Activated naive CD8-positive, alpha-beta T cell treated with anti-CD3 and anti-CD28 coated beads, Interleukin-2, amount 10 ng/mL, durations not matched to agents 7 days and 5 days (primary cell): ENCODE data around the gene PRKCB. TPM values are rescaled to one million over a fixed set of nuclear protein-coding genes. Genes with fewer than 3 reads are reported as not detected.
A peak's percentile ranks its signal among the peaks of the same experiment; 100 is the strongest.

Experiments used
- ATAC-seq: fragments of 150-1000 bp; cut with Tn5 transposase; one replicate; pipeline ENCODE4 v1.10.0; 2021; ENCODE audit warnings: low read depth, moderate library complexity
- POLR2A ChIA-PET: fragments of 350-600 bp; sonication (Branson Sonifier 250); formaldehyde crosslinking; loops from one replicate; lab custom pipeline; 2021; ENCODE audit warnings: antibody characterized with exemption; lab: Charles Lee
- DNase-seq: peaks from one replicate; pipeline ENCODE4 v3.0.0; 2021
- H3K27ac Mint-ChIP-seq: one replicate; pipeline ENCODE4 v1.8.0; 2022; ENCODE audit warnings: mild to moderate bottlenecking, mixed read lengths
- H3K27me3 Mint-ChIP-seq: one replicate; pipeline ENCODE4 v1.8.0; 2022; ENCODE audit warnings: mild to moderate bottlenecking, moderate library complexity, mixed read lengths
- H3K36me3 Mint-ChIP-seq: one replicate; pipeline ENCODE4 v1.8.0; 2021; ENCODE audit warnings: mild to moderate bottlenecking, mixed read lengths
- H3K4me1 Mint-ChIP-seq: one replicate; pipeline ENCODE4 v1.8.0; 2021; ENCODE audit warnings: mixed read lengths
- H3K4me3 Mint-ChIP-seq: one replicate; pipeline ENCODE4 v1.8.0; 2022; ENCODE audit warnings: mild to moderate bottlenecking, moderate library complexity, mixed read lengths
- H3K9me3 Mint-ChIP-seq: one replicate; pipeline ENCODE4 v1.8.0; 2021; ENCODE audit warnings: mixed read lengths
- total RNA-seq, 2 experiments: library from RNA; stranded (reverse); gene quantifications; one replicate each; pipeline ENCODE4 v1.2.3, GENCODE V29; 2021

PRKCB gene
- total RNA-seq, 2 experiments from 2014 or later, result 120 to 123 TPM

DNA sequence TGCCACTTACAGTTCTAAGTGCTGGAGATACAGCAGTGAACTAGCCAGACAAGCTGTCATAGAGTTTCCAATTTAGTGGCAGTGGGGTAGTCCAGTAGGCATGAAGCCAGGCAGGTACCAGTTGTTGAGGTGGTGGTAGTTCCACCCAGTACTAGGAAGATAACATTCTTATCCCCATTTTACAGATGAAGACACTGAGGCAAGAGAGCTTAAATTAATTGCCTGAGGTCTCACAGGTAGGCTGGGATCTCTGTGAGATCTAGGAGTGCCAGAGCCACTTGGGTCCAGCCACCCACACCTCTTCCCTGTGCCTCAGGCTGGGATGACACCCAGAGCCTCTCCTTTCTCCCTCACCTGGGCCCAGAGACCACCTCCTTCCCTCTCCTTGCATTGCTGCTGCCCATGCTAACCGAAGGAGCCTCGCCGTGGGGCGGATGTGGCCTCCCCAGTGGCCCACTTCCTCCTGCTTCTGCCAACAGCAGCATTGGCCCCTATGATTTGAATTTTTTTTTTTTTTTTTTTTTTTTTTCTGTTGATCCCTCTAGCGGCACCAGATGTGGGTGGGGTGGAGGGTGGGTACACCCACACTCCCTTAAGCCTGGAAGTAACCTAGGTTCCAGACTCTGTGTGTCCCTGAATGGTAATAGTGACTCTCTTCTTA lies 114.0 kb downstream of the PRKCB start:
- Mint-ChIP-seq H3K4me1 (peaks cover 68% of the 10 kb centered on the region), H3K27ac (peak overlapping the region; percentile 93), H3K9me3 (no peaks in the 10 kb centered on the region), H3K4me3 (peak overlapping the region; percentile 58), H3K27me3 (no peaks in the 10 kb centered on the region), H3K36me3 (peaks cover 7% of the 10 kb centered on the region)
- ATAC-seq, result peak; percentile 83
- POLR2A ChIA-PET, result interaction anchor here (0.7 to 1.9 kb wide), 5 partner anchors 60 to 218 kb away, joined by 3 to 8 read pairs (median 5); partner anchors contain the start of gene PRKCB
- DNase-seq, result peak; percentile 87

DNA sequence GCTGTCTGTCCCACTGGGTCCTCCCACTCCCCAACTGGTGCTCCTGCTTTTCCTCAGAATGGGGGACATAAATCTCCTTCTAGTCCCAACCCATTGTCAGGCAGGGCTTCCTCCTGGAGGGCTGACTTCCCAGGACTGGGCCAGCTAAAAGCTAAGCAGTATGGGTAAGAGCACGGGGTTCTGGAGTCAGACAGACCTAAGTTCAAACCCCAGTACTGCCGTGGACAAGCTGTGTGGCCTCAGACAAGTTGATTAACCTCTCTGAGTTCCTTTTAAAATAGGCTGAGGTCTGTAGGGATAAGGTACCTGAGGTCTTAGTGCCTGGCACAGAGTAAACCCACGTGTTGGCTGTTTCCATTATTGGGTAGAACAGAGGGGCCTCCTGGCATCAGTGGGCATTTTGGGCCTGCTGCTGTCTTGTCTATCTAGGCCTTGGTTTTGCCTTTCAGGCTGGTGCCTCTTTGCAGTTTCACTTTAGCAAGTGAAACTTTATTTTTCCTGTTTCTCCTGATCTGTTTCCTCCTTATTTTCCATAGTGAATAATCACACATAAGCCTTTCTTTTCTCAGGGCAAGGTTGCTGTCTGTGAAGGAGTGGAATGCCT lies 114.6 kb downstream of the PRKCB start:
- Mint-ChIP-seq H3K27me3 (no peaks in the 10 kb centered on the region), H3K36me3 (peaks cover 7% of the 10 kb centered on the region), H3K9me3 (no peaks in the 10 kb centered on the region), H3K27ac (peak overlapping the region; percentile 93), H3K4me3 (peak overlapping the region; percentile 58), H3K4me1 (peaks cover 63% of the 10 kb centered on the region)
- peak; percentile 1 for ATAC-seq
- POLR2A ChIA-PET, result interaction anchor here (0.5 to 1.9 kb wide), 6 partner anchors 60 to 218 kb away, joined by 3 to 8 read pairs (median 4); partner anchors contain the start of gene PRKCB
- DNase-seq, result no peak

DNA sequence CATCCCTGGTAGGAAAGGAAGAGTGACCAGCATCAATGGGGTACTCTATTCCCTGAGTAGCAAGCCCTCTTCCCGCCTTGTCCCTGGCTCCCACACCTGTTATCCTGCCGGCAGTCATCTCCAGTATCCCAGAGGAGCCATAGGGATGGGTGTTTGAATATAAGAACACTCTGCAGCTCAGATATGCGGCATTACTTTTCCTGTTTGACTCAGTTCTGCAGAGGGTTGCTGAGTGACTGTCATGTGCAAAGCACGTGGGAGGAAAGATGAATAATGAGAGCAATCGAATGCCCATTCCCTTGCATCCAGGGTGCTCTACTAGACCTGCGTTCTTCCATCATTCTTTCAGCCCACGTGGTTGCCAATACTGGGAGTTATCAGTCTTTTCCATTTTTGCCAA lies 115.1 kb downstream of the PRKCB start:
- Mint-ChIP-seq H3K4me3 (peak overlapping the region; percentile 58), H3K27ac (peak overlapping the region; percentile 93), H3K27me3 (no peaks in the 10 kb centered on the region), H3K9me3 (no peaks in the 10 kb centered on the region), H3K4me1 (peaks cover 61% of the 10 kb centered on the region), H3K36me3 (peaks cover 7% of the 10 kb centered on the region)
- POLR2A ChIA-PET, result interaction anchor here (0.5 kb wide), 1 partner anchor 84 kb away, joined by 3 read pairs; no protein-coding TSS in a partner anchor
- no peak for ATAC-seq
- DNase-seq, result no peak

DNA sequence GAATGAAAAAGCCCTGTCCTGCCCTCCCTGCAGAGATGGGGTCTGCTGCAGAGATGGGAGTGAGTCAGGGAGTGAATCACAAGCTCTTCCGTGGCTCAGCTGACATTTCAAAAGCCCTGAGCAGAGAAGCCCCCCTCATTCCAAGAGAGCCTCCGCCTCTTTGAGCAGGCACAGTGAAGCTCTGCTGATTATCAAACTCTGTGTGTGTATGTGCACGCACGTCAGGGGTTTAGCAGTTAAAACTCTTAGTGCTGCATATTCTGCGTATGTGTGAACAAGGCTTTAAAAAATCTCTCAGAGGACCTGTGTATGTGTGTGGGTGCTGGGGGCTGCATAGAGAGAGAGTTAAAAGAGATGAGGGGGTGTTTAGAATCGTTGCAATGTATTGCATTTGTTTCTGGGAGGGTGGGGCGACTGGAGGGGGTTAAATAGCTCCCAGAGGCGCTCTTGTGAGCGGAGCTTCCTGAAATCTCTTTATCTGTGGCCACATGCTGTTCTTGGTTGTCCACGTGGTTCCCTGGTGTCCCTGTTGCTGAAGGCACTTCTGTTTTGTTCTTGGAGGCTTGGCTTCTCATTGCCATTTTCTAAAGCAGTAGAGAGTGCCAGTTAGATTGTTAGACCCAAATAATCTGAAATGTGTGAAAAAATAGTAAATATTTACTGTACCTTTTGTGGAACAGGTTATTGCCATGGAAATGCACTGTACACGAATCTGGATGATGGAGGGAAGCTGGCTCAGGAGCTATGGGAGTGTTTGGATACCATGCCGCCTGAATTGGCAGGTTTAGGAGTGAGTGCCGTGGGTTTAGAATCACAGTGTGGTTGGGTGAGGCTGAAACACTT lies 116.6 kb downstream of the PRKCB start:
- ATAC-seq, result no peak
- Mint-ChIP-seq H3K36me3 (peaks cover 7% of the 10 kb centered on the region), H3K27ac (peak overlapping the region; percentile 93), H3K9me3 (no peaks in the 10 kb centered on the region), H3K27me3 (no peaks in the 10 kb centered on the region), H3K4me1 (peaks cover 61% of the 10 kb centered on the region), H3K4me3 (peak overlapping the region; percentile 59)
- DNase-seq, result no peak
- POLR2A ChIA-PET, result interaction anchor here (1.3 kb wide), 2 partner anchors 8 to 73 kb away, joined by 4 to 5 read pairs; no protein-coding TSS in a partner anchor

DNA sequence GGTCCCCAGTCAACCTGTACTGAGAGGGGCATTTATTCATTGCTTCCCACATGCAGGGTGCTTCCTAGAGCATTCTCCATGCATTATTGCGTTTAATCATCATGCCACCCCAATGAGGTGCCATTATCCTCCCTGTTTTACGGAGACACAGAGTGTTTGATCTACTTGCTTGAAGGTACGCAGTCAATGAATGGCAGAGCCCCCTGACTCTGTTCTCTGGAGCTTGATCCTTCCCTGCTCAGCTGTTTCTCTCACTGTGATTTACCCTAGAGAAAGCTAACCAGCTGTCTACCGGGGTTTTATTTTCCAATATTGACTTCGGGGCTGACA lies 117.2 kb downstream of the PRKCB start:
- ATAC-seq, result no peak

DNA sequence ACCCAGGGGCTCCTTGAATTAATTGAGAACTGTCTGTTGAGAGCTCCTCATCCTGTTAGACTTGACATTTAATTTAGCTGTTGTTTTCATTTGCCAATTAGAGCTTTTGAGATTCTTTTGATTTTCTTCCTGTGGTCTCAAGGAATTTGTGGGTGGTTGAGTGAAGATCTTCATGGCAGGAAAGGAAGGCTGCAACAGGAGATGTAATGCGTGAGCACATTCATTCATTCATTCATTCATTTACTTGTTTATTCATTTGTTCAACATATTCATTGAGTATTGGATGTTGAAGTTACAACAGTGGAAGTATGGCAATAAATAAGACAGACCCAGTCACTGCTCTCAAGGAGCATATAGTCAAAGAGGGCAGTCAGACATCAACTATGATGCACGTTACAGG lies 117.7 kb downstream of the PRKCB start:
- DNase-seq, result no peak
- peaks cover 56% of the 10 kb centered on the region for H3K4me1 Mint-ChIP-seq
- no peaks in the 10 kb centered on the region for H3K27me3 Mint-ChIP-seq
- no peak for ATAC-seq
- no peak overlapping the region for H3K27ac Mint-ChIP-seq
- H3K36me3 Mint-ChIP-seq, result peaks cover 7% of the 10 kb centered on the region
- H3K4me3 Mint-ChIP-seq, result no peak overlapping the region
- no peaks in the 10 kb centered on the region for H3K9me3 Mint-ChIP-seq
- POLR2A ChIA-PET, result no interaction called here

More for the DNA sequence above, 117.2 kb downstream of the PRKCB start:
- POLR2A ChIA-PET, result interaction anchor here (1.3 kb wide), 2 partner anchors 8 to 74 kb away, joined by 4 to 5 read pairs; no protein-coding TSS in a partner anchor
- no peaks in the 10 kb centered on the region for H3K9me3 Mint-ChIP-seq
- H3K4me3 Mint-ChIP-seq, result no peak overlapping the region
- H3K4me1 Mint-ChIP-seq, result peaks cover 60% of the 10 kb centered on the region
- peaks cover 7% of the 10 kb centered on the region for H3K36me3 Mint-ChIP-seq
- H3K27me3 Mint-ChIP-seq, result no peaks in the 10 kb centered on the region
- DNase-seq, result no peak
- peak overlapping the region; percentile 93 for H3K27ac Mint-ChIP-seq

DNA sequence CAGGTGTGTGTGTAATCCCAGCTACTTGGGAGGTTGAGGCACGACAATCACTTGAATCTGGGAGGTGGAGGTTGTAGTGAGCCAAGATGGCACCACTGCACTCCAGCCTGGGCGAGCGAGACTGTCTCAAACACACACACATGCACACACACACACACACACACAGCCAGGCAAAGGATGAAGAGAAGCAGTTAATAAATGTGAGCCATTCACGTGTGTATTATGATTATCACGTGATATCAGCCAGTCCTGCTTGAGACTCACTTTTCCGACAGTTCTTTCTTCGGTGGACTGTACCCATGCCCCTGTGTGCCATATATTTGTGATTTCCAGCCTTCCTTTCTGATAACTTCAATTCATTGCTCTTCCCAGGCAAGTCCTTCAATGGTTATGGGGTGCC lies 119.3 kb downstream of the PRKCB start:
- H3K27me3 Mint-ChIP-seq, result no peaks in the 10 kb centered on the region
- H3K4me3 Mint-ChIP-seq, result no peak overlapping the region

DNA sequence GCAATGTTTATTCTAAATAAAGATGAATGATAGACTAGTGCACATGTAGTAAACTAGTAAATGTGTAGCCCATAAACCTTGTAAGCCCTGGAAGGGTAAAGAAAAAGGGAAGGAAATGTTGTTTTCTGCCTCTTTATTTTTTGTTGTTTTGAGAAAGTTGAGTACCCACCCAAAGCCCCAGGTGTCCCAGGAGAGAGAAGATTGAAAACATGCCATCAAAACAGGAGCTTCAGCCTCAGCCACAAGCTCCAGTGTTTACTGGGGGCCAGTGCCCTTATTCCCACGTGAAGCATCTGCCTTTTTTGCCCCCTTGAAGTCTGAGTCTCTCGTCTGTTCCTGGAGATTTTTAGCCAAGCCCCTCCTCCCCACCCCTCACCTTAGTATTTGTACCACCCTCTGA lies 121.5 kb downstream of the PRKCB start:
- ATAC-seq (no peak), DNase-seq (no peak)
- POLR2A ChIA-PET, result no interaction called here
- H3K36me3 Mint-ChIP-seq, result peaks cover 12% of the 10 kb centered on the region
- H3K27ac Mint-ChIP-seq, result no peak overlapping the region
- peaks cover 48% of the 10 kb centered on the region for H3K4me1 Mint-ChIP-seq
- no peaks in the 10 kb centered on the region for H3K9me3 Mint-ChIP-seq
- no peak overlapping the region for H3K4me3 Mint-ChIP-seq
- no peaks in the 10 kb centered on the region for H3K27me3 Mint-ChIP-seq

More for the DNA sequence above, 119.3 kb downstream of the PRKCB start:
- DNase-seq (no peak), ATAC-seq (no peak)
- H3K36me3 Mint-ChIP-seq, result peaks cover 7% of the 10 kb centered on the region
- peaks cover 58% of the 10 kb centered on the region for H3K4me1 Mint-ChIP-seq
- POLR2A ChIA-PET, result no interaction called here
- no peaks in the 10 kb centered on the region for H3K9me3 Mint-ChIP-seq
- peak overlapping the region; percentile 52 for H3K27ac Mint-ChIP-seq

DNA sequence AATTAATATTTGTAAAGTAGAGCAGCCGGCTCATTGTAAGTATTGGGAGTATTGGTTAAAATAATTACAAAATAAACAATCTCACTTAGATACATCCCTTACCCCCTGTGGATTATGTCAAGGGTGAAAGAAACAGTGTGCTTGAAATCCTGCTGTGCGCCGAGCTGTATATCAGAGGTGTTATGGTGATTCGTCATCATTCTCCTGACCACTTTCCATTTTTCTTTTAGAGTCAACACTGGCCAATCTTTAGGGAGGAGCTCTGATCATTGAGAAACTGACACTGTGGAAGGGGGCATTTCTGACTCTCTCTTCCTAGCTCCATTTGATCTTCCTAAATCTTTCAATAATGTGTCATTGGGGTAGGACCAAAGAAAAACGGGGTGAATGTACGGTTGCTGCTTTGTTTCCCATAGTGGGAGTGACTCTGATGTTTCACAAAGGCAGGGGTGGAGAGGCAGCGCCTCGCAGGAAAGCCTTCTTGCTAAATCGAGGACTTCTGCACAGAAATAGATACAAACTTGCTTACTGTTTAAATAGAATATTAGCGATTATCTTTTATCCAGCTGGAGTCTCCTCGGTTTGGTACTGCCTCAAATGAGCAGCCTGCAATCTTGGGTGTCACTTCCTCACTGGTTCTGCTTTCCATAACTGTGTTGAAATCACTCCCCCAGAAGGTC lies 123.4 kb downstream of the PRKCB start:
- peaks cover 34% of the 10 kb centered on the region for H3K4me1 Mint-ChIP-seq
- ATAC-seq, result no peak

DNA sequence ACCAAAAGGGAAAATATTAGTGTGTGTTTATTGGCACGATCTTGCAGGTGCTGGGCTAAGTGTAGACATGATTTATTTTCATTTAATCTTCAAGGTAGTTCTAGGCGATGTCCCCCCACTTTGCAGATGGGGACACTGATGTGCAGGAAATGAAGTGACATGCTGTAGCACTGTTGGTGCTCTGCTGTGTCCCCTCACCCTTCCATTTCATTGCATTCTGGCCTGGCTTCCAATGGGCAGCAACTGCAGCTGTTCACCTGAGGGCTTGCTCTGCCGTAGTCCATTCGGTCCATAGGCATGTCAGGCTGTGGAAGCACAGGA lies 123.9 kb downstream of the PRKCB start:
- Mint-ChIP-seq H3K4me1 (peaks cover 34% of the 10 kb centered on the region), H3K27ac (peak overlapping the region; percentile 61), H3K36me3 (peaks cover 24% of the 10 kb centered on the region), H3K9me3 (no peaks in the 10 kb centered on the region), H3K4me3 (peak overlapping the region; percentile 63), H3K27me3 (no peaks in the 10 kb centered on the region)
- ATAC-seq (peak; percentile 55), DNase-seq (no peak)
- POLR2A ChIA-PET, result interaction anchor here (1.1 kb wide), 1 partner anchor 16 kb away, joined by 3 read pairs; no protein-coding TSS in a partner anchor

More for the DNA sequence above, 123.4 kb downstream of the PRKCB start:
- H3K27me3 Mint-ChIP-seq, result no peaks in the 10 kb centered on the region
- H3K36me3 Mint-ChIP-seq, result peaks cover 23% of the 10 kb centered on the region
- peak overlapping the region; percentile 74 for H3K27ac Mint-ChIP-seq
- H3K9me3 Mint-ChIP-seq, result no peaks in the 10 kb centered on the region
- POLR2A ChIA-PET, result interaction anchor here (1.1 kb wide), 1 partner anchor 16 kb away, joined by 3 read pairs; no protein-coding TSS in a partner anchor
- no peak for DNase-seq
- peak overlapping the region; percentile 63 for H3K4me3 Mint-ChIP-seq

DNA sequence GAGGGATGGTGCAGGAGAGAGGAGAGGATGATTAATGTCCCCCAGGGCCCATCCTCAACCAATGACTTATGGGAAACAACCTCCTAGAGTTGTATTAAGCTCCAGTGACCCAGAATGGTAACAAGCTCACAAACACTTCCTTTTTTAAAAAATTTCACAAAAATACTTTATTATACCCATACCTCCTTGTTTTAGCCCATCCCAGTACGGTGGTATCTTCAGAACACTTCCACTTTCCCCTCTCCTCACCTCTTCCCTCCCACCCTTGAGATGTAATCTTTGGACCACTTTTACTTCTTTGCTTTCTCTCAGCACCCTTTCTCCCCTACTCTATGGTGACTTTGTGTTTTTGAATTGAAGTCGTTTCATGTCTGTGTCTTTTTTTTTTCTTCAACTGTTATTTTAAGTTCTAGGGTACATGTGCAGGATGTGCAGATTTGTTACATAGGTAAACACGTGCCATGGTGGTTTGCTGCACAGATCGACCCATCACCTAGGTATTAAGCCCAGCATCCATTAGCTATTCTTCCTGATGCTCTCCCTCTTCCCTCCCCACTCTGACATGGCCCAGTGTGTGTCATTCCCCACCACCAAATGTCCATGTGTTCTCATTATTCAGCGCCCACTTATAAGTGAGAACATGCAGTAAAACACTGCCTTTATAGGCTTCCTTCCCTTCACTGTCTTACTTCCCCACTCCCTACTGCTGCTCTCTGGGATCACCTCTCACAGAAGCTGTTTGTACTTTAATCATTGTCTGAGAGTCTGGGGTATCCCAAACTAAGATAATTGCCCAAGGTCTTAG lies 124.5 kb downstream of the PRKCB start:
- no peaks in the 10 kb centered on the region for H3K27me3 Mint-ChIP-seq
- peak overlapping the region; percentile 9 for H3K27ac Mint-ChIP-seq
- H3K4me3 Mint-ChIP-seq, result peak overlapping the region; percentile 63
- peaks cover 33% of the 10 kb centered on the region for H3K4me1 Mint-ChIP-seq
- DNase-seq (no peak), ATAC-seq (peak; percentile 19)
- POLR2A ChIA-PET, result interaction anchor here (1.4 kb wide), 1 partner anchor 8 kb away, joined by 5 read pairs; no protein-coding TSS in a partner anchor
- no peaks in the 10 kb centered on the region for H3K9me3 Mint-ChIP-seq
- H3K36me3 Mint-ChIP-seq, result peaks cover 26% of the 10 kb centered on the region

DNA sequence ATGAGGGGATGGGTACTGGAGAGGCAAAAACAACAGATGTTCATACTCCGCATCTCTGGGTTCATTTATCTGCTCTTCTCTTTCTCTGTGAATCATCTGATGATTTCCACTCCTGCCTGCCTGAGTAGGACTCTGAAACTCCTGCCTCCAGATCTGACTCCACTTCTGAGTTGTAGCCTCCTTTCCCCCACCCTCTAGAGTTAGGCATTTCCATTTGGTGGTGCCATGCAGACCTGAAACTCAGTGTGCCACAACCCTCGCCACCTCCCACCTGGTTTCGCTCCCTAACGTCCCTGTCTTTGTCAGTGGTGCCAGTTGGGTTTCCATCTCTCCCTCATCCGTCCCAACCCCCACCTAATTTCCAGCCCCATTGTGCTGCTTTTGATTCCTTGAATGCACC lies 126.2 kb downstream of the PRKCB start:
- Mint-ChIP-seq H3K4me1 (peaks cover 39% of the 10 kb centered on the region), H3K36me3 (peaks cover 26% of the 10 kb centered on the region), H3K9me3 (no peaks in the 10 kb centered on the region), H3K27me3 (no peaks in the 10 kb centered on the region), H3K27ac (no peak overlapping the region), H3K4me3 (no peak overlapping the region)
- DNase-seq (no peak), ATAC-seq (no peak)
- POLR2A ChIA-PET, result no interaction called here
